HG03432 (cell line): ENCODE results near the gene NTN4.
A peak's percentile ranks its signal among the peaks of the same experiment; 100 is the strongest.
"Not testable (repeated sequence)": the region's sequence is repeated elsewhere in the genome, so short reads cannot be mapped to it uniquely, and the experiment has no call there.

Experiments used
- ATAC-seq: cut with Tn5 transposase; IDR thresholded peaks from one replicate; pipeline ENCODE4 v1.9.1; 2021; ENCODE audit warnings: mild to moderate bottlenecking, moderate library complexity; ENCODE audit not compliant: unreplicated experiment

Gene NTN4

DNA sequence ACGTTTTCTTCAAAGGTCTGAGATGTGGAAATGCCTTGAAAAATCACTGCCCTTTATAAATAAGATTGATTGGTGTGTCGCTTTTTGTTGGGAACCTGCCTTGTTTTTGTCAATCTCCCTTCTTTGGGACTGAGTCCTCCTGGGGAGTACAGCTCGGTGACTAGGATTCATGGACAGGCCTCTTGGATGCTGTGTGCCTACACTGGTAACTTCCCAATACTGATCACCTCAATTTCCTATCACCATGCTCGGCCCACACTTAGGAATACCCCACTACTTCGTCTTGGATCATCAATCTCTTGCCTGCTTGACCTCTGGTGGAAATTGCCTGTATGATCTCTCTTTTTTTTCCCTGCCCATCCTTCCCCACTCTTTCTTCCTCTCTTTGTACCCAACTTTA, 34.2 kb downstream of the NTN4 start:
- ATAC-seq, result no peak

DNA sequence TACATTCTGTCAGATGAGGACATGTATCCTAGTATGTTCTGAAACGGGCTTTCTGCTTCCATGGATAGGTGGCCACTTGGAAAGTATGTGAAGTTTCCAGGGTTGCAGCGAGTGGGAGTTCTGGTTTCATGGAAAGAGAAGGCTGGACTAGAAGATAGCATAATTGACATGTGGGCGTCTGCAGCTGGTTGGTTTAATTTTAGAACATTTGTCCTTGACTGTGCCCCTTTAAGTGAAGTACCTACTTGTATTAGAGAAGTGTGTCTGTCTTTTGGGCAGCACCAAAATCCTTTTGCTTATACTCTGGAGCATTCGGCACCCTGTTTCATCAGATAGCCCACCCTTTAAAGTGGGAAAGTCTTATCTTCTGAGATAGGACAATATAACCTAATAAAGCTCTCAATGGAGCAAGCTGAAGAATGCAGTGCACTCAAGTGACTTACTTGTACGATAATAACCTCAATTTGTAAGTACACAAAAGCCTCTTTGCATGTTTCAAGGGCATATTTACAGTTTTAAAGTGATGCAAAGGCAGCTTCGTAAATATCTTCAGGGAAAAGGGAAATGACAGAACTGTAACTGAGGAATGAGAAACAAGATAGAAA, 35.2 kb downstream of the NTN4 start:
- no peak for ATAC-seq

DNA sequence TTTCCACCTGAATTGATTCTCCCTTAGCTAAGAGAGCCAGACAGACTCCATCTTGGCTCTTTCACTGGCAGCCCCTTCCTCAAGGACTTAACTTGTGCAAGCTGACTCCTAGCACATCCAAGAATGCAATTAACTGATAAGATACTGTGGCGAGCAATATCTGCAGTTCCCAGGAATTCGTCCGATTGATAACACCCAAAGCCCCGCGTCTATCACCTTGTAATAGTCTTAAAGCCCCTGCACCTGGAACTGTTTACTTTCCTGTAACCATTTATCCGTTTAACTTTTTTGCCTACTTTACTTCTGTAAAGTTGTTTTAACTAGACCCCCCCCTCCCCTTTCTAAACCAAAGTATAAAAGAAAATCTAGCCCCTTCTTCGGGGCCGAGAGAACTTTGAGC, 44.5 kb downstream of the NTN4 start:
- ATAC-seq, result not testable (repeated sequence)

DNA sequence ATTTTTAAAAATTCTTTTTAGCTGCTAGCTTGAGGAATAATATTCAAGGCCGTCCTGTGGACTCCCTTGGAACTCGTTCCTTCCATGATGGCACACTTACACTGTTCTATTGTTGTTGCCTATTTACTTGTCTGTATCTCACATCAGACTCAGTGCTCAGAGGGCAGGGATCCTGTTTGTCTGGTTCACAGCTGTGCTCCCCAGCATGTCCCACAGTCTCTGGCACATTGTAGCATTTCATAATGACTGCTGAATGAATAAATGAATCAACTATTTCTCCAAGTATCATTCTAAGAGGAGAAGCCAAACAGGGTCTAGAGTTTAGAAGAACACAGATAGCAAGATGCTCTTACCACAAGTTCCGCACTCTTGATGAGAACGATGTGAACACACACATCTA, 48.0 kb downstream of the NTN4 start:
- ATAC-seq, result no peak

DNA sequence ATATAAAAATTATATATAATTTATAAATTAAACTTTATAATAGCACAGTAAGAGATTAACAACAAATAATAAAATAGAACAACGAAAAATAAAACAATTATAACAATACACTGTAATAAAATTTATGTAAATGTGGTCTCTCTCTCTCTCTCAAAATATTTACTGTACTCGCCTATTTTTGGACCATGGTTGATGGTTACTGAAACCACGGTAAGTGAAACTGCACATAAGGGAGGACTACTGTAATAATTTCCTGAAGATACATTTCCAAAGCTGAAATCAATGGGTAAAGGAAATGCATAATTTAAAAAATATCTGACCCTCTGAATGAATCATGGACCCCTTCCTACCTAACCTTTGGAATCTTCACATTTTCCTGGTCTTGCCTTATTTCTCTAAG, 48.9 kb downstream of the NTN4 start:
- no peak for ATAC-seq

DNA sequence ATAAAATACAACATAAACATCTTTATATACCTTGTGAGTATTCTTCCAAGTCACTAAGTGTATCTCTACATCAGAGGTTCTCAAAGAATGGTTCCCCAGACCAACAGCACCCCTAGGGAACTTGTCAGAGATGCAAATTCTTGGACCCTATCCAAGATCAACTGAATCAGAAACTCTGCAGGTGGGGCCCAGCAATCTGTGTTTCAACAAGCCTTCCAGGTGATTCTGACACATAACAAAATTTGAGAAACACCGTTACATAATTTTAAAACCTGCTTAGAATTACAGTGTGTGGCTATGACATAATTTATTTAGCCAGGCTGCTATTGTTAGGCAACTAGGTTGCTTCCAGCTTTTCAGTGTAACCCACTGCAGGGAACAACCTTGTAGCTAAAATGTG, 49.8 kb downstream of the NTN4 start:
- ATAC-seq, result no peak

DNA sequence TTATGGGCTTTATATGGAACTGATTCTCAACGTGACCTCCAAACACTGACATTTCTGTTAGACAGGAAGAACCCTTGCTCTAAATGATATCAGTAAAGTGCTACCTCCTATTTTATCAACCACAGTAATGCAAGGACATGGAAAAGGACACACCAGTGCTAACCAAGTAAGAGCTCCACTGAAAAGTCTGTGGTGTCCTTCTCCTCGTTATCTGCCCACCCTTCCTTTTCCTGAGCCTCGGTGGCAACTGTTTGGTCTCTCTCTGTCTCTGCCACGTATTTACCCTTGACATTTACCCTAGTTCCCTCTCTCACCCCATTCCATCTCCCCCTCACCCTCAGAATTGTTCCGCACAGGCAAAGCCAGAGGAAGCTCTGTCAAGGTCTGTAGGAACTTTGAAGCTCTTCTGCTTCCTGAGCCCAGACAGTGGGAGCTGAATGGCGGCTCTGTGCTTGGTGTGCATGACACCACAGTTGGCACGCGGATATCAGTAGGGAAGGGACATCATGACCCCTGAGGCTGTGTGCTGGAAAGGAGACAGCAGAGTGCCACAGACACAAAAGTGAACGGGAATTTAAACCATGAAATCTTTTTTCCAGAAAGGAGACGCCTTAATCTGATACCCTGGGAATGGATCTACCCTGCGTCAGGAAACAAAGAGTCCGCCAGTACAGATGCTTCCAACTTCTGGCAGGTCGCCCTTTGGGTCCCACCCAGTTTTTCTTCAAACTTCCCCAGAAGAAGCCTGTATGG, 50.8 kb downstream of the NTN4 start:
- ATAC-seq, result no peak

DNA sequence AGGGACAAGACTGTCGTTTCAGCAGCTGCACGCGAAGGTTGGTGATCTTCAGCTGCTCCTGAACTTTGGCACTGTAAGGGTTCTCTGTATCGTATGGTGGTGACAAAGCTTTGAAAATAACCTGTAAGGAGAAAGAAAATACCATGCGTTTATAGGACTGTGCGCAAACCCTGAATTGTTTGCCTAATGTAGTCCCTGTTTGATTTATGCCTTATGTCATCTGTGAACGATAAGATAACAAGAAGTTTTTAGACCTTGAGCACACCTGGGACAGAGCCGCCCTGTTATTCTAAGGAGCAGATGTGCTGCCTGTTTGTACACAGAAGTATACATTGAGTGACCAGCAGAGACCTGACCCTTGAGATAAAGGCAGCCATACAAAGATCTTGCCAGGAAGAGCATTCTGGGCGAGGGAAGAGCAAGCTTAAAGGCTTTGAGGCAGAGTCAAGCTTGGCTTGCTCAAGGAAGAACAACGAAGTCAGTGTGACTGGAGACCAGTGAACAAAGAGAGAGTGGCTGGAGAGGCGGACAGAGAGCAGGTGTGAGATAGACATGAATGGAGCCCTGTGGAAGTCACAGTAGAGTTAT, 52.4 kb downstream of the NTN4 start:
- ATAC-seq, result no peak

DNA sequence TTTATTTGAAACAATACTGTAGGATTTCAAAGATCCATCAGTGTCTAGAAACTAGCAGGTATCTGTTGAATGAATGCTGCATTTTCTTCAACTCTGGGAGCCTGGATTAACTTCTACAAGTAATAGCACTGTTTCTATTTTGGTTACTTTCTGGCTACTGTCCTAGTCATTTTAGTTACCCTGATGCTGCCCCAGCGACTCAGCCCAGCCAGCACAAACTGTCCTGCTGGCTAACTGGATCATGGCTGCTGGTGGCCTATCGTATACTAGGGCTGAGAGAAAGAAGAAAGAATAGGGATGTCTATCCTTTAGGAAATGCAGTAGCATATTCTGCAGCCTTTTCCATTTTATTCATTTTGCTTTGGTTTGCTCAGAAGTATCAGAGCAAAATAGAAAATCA, 53.9 kb downstream of the NTN4 start:
- ATAC-seq, result no peak

DNA sequence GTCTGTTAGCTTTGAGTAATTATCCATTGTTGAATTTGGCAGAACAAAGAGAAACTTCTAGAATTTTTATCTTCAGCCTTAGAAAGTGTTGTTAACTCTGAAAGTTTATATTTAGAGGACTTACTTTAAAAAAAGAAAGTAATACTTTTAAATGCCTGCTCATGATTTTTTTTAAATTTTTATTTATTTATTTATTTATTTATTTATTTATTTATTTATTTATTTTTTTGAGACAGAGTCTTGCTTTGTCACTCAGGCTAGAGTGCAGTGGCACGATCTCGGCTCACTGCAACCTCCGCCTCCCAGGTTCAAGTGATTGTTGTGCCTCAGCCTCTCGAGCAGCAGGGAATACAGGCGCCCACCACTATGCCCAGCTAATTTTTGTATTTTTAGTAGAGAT, 54.8 kb downstream of the NTN4 start:
- not testable (repeated sequence) for ATAC-seq

DNA sequence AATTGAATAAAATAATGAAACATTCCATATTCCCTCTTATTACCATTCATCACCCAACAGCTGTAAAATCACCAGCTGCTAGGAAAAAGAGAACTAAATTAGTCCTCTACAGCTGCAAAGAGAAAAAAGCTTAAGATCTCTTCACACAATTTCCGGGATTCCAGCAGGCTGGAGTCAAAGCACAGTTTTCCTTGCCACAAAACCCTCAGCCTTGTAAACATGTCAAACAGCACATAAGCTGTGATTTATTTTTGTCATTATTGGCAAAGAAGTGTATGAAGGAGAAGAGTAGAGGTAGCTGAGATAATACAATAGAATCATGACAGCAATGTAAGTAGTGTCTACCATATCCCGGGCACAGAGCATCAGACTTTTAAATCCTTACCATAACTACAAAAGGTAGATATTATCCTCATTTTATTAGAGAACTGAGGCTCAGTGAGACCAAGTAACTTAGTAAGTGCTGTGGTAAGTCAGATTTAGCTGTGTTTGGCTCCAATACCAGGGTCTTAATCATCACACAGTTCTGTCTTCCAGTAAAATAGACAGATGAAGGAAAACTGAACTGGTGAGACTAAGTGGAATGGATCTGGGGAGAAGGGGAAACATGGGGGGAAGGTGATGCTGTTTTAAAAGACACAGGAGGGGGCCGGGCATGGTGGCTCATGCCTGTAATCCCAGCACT, 57.3 kb downstream of the NTN4 start:
- no peak for ATAC-seq

DNA sequence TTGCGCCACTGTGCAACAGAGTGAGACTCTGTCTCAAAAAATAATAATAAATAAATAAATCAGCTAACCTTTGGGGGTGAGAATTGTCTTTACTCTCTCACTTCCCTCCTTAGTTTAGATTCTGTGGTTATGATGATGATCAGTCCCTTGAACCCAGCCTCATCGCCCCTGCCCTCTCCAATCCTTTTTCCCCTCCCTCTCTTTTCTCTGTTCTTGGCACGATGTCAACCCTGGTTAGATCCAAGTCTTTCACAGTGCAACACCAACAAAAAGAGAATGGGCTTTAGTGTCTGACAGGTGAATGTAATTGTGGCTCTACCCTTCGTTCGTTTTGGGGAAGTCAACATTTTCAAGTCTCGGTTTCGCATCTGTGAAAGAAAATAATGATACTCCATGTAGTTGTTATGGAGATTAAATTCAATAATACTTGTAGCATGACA, 59.0 kb downstream of the NTN4 start:
- ATAC-seq, result peak; percentile 71

DNA sequence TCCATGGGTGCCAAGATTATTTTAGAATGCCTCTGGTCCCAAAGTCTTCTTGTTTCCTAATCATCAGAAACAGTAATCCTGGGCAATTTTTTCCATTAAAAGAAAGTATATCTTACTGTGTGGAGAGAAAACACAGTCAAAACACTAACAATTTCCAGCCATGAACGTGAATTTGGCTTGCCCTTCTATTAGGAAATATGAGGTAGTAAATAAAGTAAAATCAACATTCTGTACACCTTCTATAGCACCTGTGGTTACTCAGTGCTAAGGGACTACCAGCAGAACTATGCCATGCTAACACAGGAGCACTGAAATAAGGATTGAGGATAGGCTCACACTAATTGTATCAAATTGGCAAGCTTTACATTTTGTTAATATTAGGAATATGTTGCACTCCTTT, 60.1 kb downstream of the NTN4 start:
- ATAC-seq, result no peak

DNA sequence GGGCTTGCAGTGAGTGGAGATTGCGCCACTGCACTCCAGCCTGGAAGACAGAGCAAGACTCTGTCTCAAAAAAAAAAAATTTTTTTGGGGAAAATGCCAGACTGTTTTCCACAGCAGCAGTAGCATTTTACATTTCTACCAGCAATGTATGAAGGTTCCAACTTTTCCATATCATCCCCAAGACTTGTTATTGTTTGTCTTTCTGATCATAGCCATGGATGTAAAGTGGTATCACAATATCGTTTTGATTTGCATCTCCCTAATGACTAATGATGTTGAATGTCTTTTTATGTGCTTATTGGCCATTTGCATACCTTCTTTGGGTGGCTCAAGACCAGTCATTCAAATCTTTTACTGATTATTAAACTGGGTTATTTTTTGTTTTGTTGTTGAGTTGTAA, 63.7 kb downstream of the NTN4 start:
- no peak for ATAC-seq

DNA sequence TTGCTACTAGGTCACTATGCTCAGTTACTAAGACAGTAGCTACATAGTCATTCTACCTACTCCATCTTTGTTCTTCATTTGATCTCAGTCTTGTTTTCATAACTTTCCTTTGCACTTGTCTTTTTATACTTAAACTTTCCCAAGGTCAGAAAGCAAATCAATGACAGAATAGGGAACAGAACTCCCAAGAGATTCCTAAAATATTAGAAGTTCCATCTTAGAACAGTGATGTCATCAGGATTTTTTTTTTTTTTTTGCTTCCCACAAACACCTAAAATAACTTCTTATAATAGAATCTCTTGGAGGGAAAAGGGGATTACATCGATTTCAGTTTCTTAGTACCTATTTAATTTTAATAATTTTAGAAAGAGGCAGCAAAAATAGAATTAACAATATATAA, 65.8 kb downstream of the NTN4 start:
- no peak for ATAC-seq

DNA sequence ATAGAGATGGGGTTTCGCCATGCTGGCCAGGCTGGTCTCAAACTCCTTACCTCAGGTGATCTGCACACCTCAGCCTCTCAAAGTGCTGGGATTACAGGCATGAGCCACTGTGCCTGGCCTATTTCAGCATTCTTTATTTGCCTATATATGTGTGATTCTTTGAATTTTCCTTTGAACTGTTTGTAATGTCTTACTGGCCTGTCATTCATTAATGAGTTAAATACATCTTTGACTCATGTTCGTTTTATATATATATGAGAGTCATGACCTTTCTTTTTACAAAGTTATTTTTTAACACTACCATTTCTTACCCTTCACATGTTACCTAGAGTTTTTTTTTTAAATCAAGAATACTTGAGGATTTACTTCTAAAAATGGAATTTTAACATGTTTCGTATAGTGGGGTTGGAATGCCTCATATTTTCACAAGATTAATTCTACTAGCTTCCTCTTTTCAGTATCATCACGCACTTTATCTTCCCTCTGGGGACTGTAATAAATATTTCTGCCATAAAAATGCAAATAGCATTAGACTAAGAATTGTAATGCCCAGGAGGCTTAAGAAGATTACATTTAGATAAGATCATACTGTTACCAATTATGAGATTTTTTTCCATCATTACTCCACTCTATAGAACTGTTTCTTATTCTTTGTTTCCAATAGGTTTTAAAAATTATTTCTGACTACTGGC, 66.7 kb downstream of the NTN4 start:
- ATAC-seq, result no peak

DNA sequence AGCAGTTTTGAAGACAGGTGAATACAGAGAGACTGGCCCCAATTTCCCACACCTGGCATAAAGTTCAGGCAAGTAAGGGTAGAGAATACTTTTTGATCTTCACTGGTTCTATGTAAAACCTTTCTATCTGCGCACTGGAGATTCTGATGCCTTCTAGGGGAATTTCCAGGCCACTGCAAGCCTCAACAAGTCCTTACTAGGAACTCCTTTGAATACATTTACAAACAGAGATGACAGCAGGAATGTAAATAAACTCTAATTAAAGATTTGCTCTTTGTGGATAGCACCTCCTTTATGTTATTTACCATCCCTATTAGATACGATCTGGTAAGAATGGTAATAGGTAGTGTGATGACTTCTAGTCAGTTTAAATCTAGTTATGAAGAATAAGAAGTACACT, 69.2 kb downstream of the NTN4 start:
- ATAC-seq, result no peak

DNA sequence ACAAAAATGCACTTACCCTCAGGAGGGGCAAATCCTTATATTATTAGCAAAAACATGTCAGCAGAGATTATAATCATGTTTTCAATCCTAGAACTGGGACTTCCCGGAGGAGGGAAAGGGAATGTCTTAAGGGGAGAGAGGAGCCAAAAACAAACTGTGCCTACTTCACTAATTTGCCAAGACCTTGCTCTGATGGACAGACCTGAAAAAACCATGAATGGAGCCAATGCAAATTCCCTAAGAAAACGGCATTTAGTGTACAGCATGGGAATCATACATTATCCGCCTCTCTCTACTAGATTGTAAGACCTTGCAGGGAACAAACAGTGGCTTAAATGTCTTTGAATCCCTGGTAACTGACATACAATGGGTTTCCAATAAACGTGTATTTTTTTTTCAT, 70.4 kb downstream of the NTN4 start:
- no peak for ATAC-seq

DNA sequence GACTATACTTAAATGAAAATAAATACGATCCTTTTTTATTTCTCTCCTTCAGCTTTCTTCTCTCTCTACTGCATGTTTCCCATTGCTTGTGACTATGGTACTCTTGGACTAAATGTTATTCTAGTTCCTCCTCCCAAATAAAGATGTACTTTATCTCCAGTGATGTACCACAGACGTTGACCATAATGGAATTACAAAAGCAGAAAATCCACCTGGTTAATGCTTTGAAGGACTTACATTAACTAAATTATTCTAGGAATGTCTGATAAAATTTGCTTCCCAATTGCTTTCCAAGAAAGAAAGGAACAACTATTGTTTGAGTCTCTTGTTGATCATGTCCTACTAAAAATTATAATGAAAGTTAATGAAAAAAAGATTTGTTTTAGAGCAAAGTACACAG, 71.8 kb downstream of the NTN4 start:
- no peak for ATAC-seq

DNA sequence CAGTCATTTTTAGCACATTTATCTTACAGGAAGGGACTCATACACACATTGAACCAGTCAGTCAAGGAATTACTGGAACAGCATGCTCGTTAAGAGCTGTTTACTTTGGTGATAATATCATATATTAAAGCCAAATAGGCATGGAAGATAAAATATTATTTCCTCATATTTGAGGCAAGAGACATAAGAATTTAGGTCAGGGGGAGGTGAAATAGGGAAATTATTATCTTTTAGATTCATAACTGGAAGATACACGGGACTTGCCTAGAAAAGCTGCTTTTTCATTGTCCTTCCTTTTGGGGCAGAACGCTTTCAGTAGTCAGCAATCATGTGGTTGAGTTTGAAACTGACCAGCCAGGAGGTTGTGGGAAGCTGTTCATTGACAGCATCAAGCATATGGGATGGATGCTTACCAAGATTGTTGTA, 72.5 kb downstream of the NTN4 start:
- no peak for ATAC-seq

DNA sequence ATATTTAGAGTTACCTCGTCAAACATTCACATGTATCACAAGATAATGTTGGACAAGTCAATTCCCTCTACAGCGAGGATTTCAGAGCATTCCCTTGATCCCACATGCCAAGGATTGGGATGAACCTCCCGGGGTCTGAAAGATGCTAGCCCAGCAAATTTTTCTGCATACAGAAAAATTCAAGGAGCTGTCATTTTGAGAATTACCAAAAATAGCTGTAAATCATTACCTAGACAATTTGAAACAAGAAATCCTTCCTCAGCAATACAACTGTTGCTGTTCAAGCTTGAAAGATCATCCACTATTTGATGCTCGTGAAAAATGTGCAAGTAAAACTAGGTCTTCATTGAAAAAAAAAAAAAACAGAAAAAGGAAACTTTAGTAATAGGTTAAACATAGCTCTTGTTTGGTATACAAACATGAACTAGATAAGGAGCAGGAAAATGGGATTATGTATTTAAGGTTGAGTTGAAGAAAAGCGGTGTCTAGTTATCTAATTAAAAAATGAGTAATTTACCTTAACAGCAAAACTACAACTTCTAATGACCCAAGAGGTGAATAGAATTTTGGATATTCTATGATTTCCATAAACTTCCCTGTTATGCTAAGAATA, 73.1 kb downstream of the NTN4 start:
- ATAC-seq, result no peak
